ENCODE measurements around the gene HMGCS1. TPM values are rescaled to one million over a fixed set of nuclear protein-coding genes. Genes with fewer than 3 reads are reported as not detected.
"Not testable (repeated sequence)": the region's sequence is repeated elsewhere in the genome, so short reads cannot be mapped to it uniquely, and the experiment has no call there.

The HMGCS1 gene
- total and polyA plus RNA-seq, 4 donors, result 162 to 630 (median 458) TPM

- H3K4me3 ChIP-seq (ENCODE audit: low read depth, low read length), result no peak overlapping the region
- H3K27me3 ChIP-seq (ENCODE audit: control insufficient read depth, insufficient read depth, low read length), result no peaks in the 10 kb centered on the region
- no peaks in the 10 kb centered on the region for H3K4me1 ChIP-seq (ENCODE audit: control insufficient read depth, insufficient read depth, low read length)
- H3K36me3 ChIP-seq (ENCODE audit: control insufficient read depth, insufficient read depth, low read length), result no peaks in the 10 kb centered on the region
- no peak overlapping the region for H3K27ac ChIP-seq (ENCODE audit: low read depth, low read length)
- no peak for DNase-seq (ENCODE audit: low read depth in 4 of 6, low spot score in 6 of 6)
- WGBS (ENCODE audit: insufficient coverage), result 100% methylated on average over 1 of the region's 1 CpG
- no peaks in the 10 kb centered on the region for H3K9me3 ChIP-seq (ENCODE audit: control insufficient read depth, insufficient read depth, low read length)
Observed at GRCh38 chr5:43348861-43349363, 35.7 kb upstream of the HMGCS1 start.

GRCh38 chr5:43348207-43348606, 35.0 kb upstream of the HMGCS1 start:
- no peaks in the 10 kb centered on the region for H3K9me3 ChIP-seq (ENCODE audit: control insufficient read depth, insufficient read depth, low read length)
- 94% methylated on average over 4 of the region's 4 CpGs for WGBS (ENCODE audit: insufficient coverage)
- no peak for DNase-seq (ENCODE audit: low read depth in 4 of 6, low spot score in 6 of 6)
- no peak overlapping the region for H3K27ac ChIP-seq (ENCODE audit: low read depth, low read length)
- no peaks in the 10 kb centered on the region for H3K27me3 ChIP-seq (ENCODE audit: control insufficient read depth, insufficient read depth, low read length)
- H3K4me3 ChIP-seq (ENCODE audit: low read depth, low read length), result no peak overlapping the region
- H3K36me3 ChIP-seq (ENCODE audit: control insufficient read depth, insufficient read depth, low read length), result no peaks in the 10 kb centered on the region
- no peaks in the 10 kb centered on the region for H3K4me1 ChIP-seq (ENCODE audit: control insufficient read depth, insufficient read depth, low read length)

GRCh38 chr5:43338862-43339261, 25.6 kb upstream of the HMGCS1 start:
- Histone ChIP-seq H3K27ac (ENCODE audit: low read depth, low read length) (no peak overlapping the region), H3K27me3 (ENCODE audit: control insufficient read depth, insufficient read depth, low read length) (no peaks in the 10 kb centered on the region), H3K36me3 (ENCODE audit: control insufficient read depth, insufficient read depth, low read length) (no peaks in the 10 kb centered on the region), H3K4me3 (ENCODE audit: low read depth, low read length) (no peak overlapping the region), H3K4me1 (ENCODE audit: control insufficient read depth, insufficient read depth, low read length) (no peaks in the 10 kb centered on the region), H3K9me3 (ENCODE audit: control insufficient read depth, insufficient read depth, low read length) (no peaks in the 10 kb centered on the region)
- WGBS (ENCODE audit: insufficient coverage), result 100% methylated on average over 1 of the region's 1 CpG
- no peak for DNase-seq (ENCODE audit: low read depth in 4 of 6, low spot score in 6 of 6)

GRCh38 chr5:43336159-43336558, 22.9 kb upstream of the HMGCS1 start:
- Histone ChIP-seq H3K9me3 (ENCODE audit: control insufficient read depth, insufficient read depth, low read length) (no peaks in the 10 kb centered on the region), H3K27me3 (ENCODE audit: control insufficient read depth, insufficient read depth, low read length) (no peaks in the 10 kb centered on the region), H3K36me3 (ENCODE audit: control insufficient read depth, insufficient read depth, low read length) (no peaks in the 10 kb centered on the region), H3K4me3 (ENCODE audit: low read depth, low read length) (no peak overlapping the region), H3K27ac (ENCODE audit: low read depth, low read length) (no peak overlapping the region), H3K4me1 (ENCODE audit: control insufficient read depth, insufficient read depth, low read length) (no peaks in the 10 kb centered on the region)
- no peak for DNase-seq (ENCODE audit: low read depth in 4 of 6, low spot score in 6 of 6)
- 100% methylated on average over 1 of the region's 2 CpGs for WGBS (ENCODE audit: insufficient coverage)

- WGBS (ENCODE audit: insufficient coverage), result 96% methylated on average over 3 of the region's 4 CpGs
- no peaks in the 10 kb centered on the region for H3K36me3 ChIP-seq (ENCODE audit: control insufficient read depth, insufficient read depth, low read length)
- H3K9me3 ChIP-seq (ENCODE audit: control insufficient read depth, insufficient read depth, low read length), result no peaks in the 10 kb centered on the region
- H3K27ac ChIP-seq (ENCODE audit: low read depth, low read length), result no peak overlapping the region
- H3K4me1 ChIP-seq (ENCODE audit: control insufficient read depth, insufficient read depth, low read length), result no peaks in the 10 kb centered on the region
- H3K4me3 ChIP-seq (ENCODE audit: low read depth, low read length), result no peak overlapping the region
- no peak for DNase-seq (ENCODE audit: low read depth in 4 of 6, low spot score in 6 of 6)
- H3K27me3 ChIP-seq (ENCODE audit: control insufficient read depth, insufficient read depth, low read length), result no peaks in the 10 kb centered on the region
Observed at GRCh38 chr5:43335681-43336080, 22.5 kb upstream of the HMGCS1 start.

GRCh38 chr5:43332401-43332800, 19.2 kb upstream of the HMGCS1 start:
- no peak overlapping the region for H3K27ac ChIP-seq (ENCODE audit: low read depth, low read length)
- no peaks in the 10 kb centered on the region for H3K4me1 ChIP-seq (ENCODE audit: control insufficient read depth, insufficient read depth, low read length)
- no peaks in the 10 kb centered on the region for H3K9me3 ChIP-seq (ENCODE audit: control insufficient read depth, insufficient read depth, low read length)
- H3K27me3 ChIP-seq (ENCODE audit: control insufficient read depth, insufficient read depth, low read length), result no peaks in the 10 kb centered on the region
- WGBS (ENCODE audit: insufficient coverage), result no CpG with 5 or more reads among the region's 1 CpG
- no peak overlapping the region for H3K4me3 ChIP-seq (ENCODE audit: low read depth, low read length)
- no peaks in the 10 kb centered on the region for H3K36me3 ChIP-seq (ENCODE audit: control insufficient read depth, insufficient read depth, low read length)
- DNase-seq (ENCODE audit: low read depth in 4 of 6, low spot score in 6 of 6), result no peak

- not testable (repeated sequence) for DNase-seq (ENCODE audit: low read depth in 4 of 6, low spot score in 6 of 6); H3K4me3 ChIP-seq (ENCODE audit: low read depth, low read length); H3K9me3 ChIP-seq (ENCODE audit: control insufficient read depth, insufficient read depth, low read length); H3K4me1 ChIP-seq (ENCODE audit: control insufficient read depth, insufficient read depth, low read length); H3K27me3 ChIP-seq (ENCODE audit: control insufficient read depth, insufficient read depth, low read length); H3K27ac ChIP-seq (ENCODE audit: low read depth, low read length); H3K36me3 ChIP-seq (ENCODE audit: control insufficient read depth, insufficient read depth, low read length)
Observed at GRCh38 chr5:43325624-43326023, 12.4 kb upstream of the HMGCS1 start.

GRCh38 chr5:43323488-43323887, 10.3 kb upstream of the HMGCS1 start:
- not testable (repeated sequence) for H3K4me1 ChIP-seq (ENCODE audit: control insufficient read depth, insufficient read depth, low read length); H3K4me3 ChIP-seq (ENCODE audit: low read depth, low read length); DNase-seq (ENCODE audit: low read depth in 4 of 6, low spot score in 6 of 6); H3K36me3 ChIP-seq (ENCODE audit: control insufficient read depth, insufficient read depth, low read length); H3K9me3 ChIP-seq (ENCODE audit: control insufficient read depth, insufficient read depth, low read length); H3K27ac ChIP-seq (ENCODE audit: low read depth, low read length); H3K27me3 ChIP-seq (ENCODE audit: control insufficient read depth, insufficient read depth, low read length)
- no CpG with 5 or more reads among the region's 3 CpGs for WGBS (ENCODE audit: insufficient coverage)

- no peaks in the 10 kb centered on the region for H3K36me3 ChIP-seq (ENCODE audit: control insufficient read depth, insufficient read depth, low read length)
- no peak overlapping the region for H3K4me3 ChIP-seq (ENCODE audit: low read depth, low read length)
- 92% methylated on average over 3 of the region's 4 CpGs for WGBS (ENCODE audit: insufficient coverage)
- H3K9me3 ChIP-seq (ENCODE audit: control insufficient read depth, insufficient read depth, low read length), result no peaks in the 10 kb centered on the region
- no peak for DNase-seq (ENCODE audit: low read depth in 4 of 6, low spot score in 6 of 6)
- H3K27ac ChIP-seq (ENCODE audit: low read depth, low read length), result no peak overlapping the region
- no peaks in the 10 kb centered on the region for H3K27me3 ChIP-seq (ENCODE audit: control insufficient read depth, insufficient read depth, low read length)
- no peaks in the 10 kb centered on the region for H3K4me1 ChIP-seq (ENCODE audit: control insufficient read depth, insufficient read depth, low read length)
Observed at GRCh38 chr5:43320846-43321245, 7.6 kb upstream of the HMGCS1 start.

- H3K4me1 ChIP-seq (ENCODE audit: control insufficient read depth, insufficient read depth, low read length), result no peaks in the 10 kb centered on the region
- H3K4me3 ChIP-seq (ENCODE audit: low read depth, low read length), result no peak overlapping the region
- no peak for DNase-seq (ENCODE audit: low read depth in 4 of 6, low spot score in 6 of 6)
- 97% methylated on average over 5 of the region's 5 CpGs for WGBS (ENCODE audit: insufficient coverage)
- no peak overlapping the region for H3K27ac ChIP-seq (ENCODE audit: low read depth, low read length)
- no peaks in the 10 kb centered on the region for H3K36me3 ChIP-seq (ENCODE audit: control insufficient read depth, insufficient read depth, low read length)
- no peaks in the 10 kb centered on the region for H3K9me3 ChIP-seq (ENCODE audit: control insufficient read depth, insufficient read depth, low read length)
- H3K27me3 ChIP-seq (ENCODE audit: control insufficient read depth, insufficient read depth, low read length), result no peaks in the 10 kb centered on the region
Observed at GRCh38 chr5:43316421-43316820, 3.2 kb upstream of the HMGCS1 start.

All from spinal cord (tissue), 10 donors.